ENCODE data around the gene UTP25.

The UTP25 gene

DNA sequence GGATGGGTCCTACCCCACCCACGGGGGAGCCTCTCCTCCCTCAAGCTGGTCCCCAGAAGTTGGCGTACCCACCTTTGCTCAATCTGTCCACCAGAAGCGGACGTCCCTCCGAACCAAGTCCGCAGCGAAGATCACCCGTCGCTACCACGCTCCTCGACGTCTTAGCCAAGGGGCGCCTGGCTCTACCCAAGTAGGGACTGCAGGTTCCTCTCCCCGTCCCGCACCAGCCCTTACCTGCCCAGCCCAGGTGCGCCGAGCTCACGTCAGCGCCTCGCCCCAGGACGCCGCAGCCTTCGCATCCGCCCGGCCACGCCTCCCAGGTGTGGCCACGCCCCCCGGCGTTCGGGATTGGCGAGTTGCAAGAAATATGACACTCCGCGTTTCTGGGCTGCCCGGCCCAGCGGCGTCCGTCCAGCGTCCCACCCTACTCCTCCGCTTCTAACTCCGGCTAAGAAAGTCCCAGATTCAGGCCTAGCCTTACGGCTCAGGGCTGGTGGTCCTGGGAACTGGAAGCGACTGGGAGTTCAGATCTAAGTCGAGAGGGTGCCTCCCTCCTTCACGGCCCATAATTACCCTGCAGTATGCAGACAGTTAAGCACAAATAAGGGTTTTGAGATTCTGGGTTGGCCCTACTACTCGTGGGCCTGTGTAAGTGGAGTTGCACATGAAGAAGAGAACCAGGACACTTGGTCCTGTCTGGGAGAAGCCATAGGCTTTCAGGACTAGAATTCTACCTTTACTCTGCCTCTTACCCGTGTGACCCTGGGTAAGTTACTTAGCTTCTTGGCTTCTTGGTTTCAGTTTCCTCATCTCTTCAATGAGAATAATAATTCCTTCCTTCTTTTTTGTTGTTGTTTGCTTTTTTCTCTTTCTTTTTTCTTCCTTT is 21.7 kb upstream of the UTP25 start, which contains the start of gene IRF6:
Gene IRF6 (minus strand): TSS at position 268 of the 886 bp plus-strand sequence. CDS start 4,729 bp downstream, outside the sequence.
- DNase-seq (ENCODE audit: low read depth in 2 of 2), result peak in 1 of 2 donors; percentile 54

DNA sequence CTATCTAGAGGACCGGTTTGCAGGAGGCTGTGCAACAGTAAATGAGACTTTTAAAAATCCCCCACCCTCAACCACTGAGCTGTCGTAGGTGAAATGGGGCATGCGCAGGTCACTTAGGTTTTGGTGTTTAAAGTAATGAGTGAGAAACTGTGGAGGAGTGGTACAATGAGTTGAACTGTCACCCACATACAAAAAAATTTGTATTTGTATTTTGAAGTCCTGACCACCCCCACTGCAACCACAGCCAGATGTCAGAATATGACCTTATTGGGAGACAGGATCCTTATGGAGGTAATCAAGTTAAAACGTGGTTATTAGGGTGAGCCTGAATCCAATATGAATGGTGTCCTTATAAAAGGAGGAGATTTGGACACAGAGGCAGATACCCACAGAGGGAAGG is 20.3 kb upstream of the UTP25 start:
- DNase-seq (ENCODE audit: low read depth in 2 of 2), result no peak

DNA sequence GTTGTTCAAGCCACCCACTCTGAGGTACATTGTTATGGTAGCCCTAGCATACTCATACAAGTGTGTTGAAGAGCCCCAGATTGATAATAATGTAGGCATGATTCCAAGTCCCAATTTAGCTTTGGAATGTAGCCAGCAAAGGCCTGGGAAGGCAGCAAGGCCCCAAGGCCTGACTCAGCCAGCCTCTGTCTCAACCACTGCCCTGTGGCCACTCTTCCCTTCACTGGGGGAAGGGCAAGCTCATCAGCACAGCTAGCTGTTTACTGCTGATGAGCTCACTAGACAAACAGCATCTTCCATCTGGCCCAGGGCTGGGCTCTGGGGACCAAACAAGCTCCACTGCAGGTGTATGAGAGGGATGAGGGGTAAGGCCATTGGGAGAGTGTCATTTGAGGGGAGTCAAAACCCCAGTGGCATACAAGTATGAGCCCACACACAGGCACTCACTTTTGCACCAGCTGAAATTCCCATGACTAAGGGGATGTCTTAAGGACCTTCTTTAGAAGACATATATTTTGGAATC is 19.7 kb upstream of the UTP25 start:
- DNase-seq (ENCODE audit: low read depth in 2 of 2), result no peak

DNA sequence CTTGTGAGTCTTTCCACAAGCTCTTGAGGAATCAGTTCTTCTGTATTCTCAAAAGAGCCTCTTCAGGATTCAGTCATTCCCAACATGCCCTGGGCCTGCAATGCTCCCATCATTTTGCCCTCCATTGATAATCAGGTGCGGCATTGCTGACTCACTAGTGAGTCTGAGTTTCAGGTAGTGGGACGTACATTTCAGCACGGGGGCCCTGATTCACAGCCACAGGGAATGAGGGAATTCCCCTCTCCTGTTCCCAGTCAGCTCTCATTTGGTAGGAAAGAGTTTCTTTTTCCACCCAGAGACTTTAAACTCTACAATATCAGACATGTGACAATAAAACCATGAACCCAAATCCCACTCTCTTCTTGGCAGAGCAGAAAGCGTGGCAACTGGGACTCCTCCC is 18.2 kb upstream of the UTP25 start:
- no peak for DNase-seq (ENCODE audit: low read depth in 2 of 2)

DNA sequence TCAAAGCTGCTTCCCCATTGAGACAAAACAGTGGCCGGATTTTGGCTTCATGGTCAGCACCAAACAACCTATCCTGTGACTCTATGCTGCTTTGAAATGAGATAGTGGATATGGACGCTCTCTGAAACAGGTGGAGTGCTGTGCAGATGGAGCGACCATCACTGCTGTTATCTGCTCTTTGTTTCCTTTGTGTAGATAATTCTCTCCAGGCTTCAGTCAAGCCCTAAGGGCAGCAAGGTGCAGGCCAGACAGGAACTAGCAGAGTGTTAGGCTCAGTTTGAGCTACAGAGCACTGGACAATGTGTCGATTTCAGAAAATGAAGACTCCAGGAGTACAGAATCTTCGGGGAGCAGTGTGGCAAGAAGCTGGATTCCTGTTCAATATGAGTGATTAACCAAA is 17.0 kb upstream of the UTP25 start:
- DNase-seq (ENCODE audit: low read depth in 2 of 2), result no peak

DNA sequence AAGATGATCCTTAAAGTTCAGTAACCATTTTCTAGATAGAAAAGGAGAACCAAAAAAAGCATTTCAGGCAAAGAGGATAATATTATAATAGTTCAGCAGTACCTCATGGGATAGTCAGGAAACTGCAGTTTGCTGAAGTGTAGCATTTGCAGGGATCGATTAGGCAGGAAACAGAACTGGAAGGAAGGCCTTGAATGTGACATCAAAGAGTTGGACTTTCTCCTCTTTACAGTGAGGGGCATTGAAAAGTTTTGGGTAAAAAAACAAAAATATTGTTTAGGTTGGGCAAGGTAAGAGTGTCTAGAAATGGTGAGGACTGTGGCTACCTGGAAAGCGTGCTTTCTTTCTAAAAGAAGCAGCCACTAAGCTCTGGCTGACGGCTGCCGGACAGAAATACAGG is 13.9 kb upstream of the UTP25 start:
- DNase-seq (ENCODE audit: low read depth in 2 of 2), result no peak

DNA sequence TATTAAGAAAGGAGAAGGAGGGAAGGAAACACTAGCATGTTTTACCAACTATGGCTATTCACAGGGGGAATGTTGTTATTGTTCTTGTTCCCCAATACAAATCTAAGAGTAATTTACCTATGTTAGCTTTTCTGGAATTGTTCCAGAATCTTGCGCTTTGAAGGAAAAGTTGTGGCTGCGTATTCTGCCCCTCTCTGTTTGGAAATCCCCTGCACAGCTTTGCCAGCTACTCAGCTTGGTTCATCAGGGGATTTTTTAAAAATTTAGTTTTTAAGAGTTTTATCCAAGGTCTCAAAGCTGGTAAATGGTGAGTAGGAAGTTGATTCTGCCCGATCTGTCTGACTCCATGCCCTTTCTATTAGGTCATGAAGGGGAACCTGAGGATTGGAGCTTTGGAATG is 12.3 kb upstream of the UTP25 start:
- DNase-seq (ENCODE audit: low read depth in 2 of 2), result no peak

DNA sequence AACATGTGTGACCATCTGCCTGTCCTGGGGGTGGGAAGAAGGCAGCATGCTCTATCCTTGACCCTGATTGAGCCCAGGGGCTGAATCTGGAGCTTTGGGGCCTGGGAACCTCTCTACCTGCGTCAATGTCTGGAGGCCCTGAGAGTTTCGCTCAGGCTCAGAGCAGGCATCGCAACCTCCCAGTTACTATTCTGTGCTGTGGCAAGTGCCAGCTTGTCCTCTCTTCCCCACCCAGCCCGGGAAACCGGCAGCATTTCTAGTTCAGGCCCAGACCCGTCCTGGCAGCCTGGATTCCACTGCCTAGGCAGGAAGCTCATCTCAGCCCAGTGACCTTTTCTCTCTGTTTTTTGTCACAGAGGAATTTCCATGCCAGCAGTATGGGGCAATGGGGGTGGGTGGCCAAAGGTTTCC is 11.8 kb upstream of the UTP25 start:
- DNase-seq (ENCODE audit: low read depth in 2 of 2), result no peak

DNA sequence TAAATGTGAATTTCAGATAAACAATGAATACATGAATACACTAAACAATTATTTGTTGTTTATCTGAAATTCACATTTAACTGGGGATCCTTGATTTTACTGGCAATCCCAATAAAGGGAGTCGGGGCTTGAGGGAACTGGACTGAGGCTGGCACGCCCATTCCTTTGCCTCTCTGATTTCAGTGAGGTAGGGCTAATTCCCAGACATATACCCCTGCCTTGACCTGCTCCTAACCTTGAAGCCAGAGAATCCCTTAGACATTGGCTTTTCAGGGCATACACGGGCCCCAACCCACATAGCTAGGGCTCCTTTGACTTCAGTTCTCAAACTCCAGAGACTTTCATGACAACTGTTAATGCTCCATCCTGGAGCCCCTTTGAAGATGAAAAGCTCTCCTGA is 10.8 kb upstream of the UTP25 start:
- DNase-seq (ENCODE audit: low read depth in 2 of 2), result no peak

DNA sequence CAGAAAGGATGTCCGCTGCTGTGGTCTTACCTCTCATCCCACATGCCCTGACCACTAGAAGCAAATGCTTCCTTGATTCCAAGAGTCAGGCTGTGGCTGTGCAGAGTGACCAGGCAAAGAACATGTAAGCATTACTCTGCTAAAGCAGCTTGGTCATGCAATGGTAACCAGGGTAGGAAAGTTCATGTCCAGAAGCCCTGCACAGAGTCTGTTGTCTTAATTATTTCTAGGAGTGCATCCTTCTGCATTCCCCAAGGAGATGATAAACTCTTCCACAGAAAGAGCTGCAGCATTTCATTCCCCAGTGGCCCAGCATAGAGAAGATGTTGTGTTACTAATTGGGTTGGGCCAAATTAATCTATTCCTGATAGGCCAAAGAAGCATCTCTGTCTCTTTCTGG is 10.1 kb upstream of the UTP25 start:
- no peak for DNase-seq (ENCODE audit: low read depth in 2 of 2)

DNA sequence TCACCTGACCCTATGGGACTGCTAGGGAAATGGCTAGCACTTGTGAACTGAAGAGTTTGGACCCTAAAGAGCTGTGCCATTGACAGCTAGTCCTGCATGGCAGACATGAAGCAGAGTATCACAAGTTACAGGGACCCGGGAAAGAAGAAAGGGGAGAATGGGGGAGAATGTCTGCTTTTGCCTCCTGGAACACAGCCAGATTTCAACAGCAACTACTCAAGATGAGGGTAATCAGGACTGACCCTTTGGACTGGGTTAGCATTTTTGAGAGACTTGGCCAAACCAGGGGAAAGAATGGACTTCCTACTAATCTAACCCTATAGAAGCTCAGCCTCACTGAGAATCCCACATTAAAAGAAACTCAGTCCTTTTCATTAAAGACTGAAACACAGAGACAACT is 8.7 kb upstream of the UTP25 start:
- no peak for DNase-seq (ENCODE audit: low read depth in 2 of 2)

DNA sequence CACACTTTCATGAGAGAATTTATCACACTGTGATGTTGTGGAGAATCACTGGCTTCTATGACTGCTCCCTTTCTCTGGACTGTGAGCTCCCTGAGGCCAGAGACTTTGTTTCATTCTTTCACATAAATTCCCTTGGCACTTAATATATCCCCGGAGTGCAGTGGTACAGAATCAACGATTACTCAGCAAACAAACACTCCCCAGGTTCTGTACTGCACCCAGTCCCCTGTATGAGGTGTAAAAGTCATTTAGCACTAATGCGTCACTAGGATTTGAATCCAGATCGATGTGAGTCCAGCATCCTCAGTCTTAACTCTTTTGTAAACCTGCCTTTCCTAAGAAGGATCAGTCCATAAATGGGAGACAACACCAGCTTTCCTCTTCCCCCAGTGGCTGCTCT is 6.8 kb upstream of the UTP25 start:
- DNase-seq (ENCODE audit: low read depth in 2 of 2), result no peak

DNA sequence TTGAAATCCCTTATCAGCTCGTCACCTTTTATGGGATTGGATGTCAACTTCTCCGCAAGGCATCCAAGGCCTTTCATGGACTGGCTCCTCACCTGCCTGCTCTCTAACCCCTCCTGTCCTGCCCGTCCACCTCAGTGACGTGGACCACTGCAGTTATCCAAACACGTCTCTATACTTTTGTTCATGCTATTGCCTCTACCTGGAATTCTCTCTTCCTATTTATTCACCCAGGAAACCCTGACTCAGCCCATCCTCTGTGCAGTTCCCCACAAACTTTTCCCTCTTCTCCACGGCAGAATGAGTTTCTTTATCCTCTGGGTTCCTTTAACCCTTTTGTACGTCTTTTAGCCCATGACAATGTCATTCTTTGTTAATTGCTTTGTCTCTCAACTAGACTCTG is 5.1 kb upstream of the UTP25 start:
- no peak for DNase-seq (ENCODE audit: low read depth in 2 of 2)

DNA sequence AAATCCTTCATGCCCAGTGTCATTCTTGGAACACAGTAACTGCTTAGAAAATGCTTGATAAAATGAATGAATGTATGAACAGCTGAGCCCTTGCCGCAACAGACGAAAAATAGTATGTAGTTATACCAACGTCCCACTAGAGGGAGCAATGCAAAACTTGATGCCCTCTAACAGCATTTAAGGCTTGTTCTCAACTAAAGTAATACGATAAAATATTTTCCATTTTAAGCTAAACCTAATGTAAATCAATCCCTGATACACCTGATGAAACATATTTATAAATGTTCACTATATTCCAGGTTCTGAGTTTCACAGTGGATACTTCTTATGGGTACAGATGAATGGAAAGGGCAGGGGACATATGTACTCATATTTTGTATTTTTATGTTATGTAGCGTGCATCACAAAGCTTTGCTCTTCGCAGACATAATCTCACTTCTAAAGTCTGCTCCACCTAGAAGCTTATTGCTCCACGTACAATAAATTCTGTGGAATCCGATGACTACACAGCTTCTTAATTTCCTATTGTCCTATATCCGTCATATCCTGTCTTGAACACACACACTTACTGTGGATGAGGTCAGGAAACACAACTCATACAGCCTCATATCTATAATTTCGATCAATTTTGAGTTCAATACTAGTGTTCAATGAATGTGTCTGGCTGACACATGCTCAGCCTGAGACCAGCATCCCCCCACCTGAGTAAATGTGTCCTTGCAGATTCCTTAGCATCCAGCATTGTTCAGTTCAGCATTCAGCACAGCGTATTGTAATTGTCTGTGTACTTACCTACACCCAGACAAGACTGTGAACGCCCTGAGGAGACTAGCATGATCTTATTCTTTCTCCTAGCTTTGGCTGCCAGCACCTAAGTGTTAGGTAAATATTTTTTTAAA is 4.4 kb upstream of the UTP25 start:
- DNase-seq (ENCODE audit: low read depth in 2 of 2), result no peak

DNA sequence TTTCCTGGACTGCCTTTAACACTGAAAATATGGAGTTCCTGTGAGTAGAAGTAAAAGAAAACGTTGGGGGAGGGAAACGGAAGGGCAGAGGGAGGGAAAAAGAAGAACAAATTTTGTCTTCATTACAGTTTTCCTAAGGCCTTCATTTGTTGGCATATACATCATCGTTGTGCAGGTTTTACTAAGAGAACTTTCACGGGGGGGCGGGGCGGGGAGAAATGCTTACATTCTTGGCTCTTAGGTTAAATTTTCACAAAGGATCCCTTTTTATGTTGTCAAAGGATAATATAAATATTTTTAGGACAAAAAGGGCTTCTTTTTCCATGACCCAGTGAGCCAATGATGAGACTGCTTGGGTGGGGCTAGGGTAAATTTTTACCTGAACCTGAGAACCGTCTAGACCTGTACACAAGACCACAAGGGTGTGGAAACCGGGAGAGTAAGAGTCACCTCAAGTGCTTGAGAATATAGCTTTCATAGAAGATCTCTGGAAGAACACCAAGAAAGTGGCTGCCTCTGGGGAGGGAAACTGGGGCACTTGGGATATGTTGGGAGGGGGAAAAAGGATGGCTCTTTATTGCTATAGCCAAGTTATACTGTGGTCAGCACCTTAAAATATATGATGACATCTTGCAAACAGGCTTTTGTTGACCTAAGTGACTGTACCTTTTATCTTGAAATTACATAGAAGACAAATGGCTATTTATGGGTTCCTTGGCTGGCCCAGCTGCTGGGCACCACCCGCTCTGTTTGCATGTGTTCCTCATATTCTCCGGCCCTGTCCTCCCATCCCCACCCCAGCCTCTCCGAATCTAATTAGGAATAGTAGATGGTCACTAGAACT is 2.0 kb upstream of the UTP25 start:
- no peak for DNase-seq (ENCODE audit: low read depth in 2 of 2)

DNA sequence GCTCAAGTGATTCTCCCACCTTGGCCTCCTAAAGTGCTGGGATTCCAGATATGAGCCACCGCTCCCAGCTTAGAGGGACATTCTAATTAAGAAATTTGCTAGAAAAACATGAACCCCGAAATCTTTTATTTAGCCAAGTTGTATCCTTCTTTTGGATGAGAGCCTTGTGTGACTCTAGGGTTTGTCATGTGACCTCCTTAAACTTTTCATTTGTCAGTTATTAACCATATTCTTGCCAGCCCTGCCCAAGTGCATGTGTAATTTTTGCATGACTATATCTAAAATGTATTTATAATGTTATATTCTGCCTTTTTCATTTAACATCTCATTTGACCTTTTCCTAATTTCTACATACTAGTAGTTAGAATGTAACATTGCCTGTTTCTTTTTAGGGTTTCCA is 1.9 kb downstream of the UTP25 start:
- no peak for DNase-seq (ENCODE audit: low read depth in 2 of 2)

DNA sequence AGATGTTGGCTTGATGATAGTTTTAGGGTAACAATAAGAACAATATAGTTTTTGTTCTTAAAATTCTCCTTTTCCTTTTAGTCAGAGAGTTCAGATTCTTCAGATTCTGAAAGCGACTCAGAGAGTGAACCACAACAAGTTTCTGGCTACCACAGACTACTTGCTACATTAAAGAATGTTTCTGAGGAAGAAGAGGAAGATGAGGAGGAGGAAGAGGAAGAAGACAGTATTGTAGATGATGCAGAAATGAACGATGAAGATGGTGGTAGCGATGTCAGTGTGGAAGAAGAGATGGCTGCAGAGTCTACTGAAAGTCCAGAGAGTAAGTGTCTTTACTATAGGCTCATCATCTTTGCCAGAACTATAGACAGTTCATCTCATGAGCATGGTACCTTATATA is 3.0 kb downstream of the UTP25 start:
- DNase-seq (ENCODE audit: low read depth in 2 of 2), result no peak

DNA sequence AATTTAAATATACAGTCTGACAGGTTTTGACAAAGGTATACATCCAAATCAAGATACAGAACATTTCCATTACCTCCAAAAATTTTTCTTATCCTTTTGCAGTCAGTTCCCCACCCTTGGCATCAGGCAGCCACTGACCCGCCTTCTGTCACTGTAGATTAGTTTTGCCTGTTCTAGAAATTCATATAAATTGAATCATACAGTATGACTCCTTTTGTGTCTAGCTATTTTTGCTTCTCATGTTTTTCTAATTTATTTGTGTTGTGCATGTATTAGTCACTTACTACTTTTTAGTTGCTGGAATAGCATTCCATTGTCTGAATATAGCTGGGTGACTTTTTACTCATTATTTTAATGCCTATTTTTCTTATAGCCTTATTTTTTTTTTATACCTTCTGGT is 3.8 kb downstream of the UTP25 start:
- DNase-seq (ENCODE audit: low read depth in 2 of 2), result no peak

DNA sequence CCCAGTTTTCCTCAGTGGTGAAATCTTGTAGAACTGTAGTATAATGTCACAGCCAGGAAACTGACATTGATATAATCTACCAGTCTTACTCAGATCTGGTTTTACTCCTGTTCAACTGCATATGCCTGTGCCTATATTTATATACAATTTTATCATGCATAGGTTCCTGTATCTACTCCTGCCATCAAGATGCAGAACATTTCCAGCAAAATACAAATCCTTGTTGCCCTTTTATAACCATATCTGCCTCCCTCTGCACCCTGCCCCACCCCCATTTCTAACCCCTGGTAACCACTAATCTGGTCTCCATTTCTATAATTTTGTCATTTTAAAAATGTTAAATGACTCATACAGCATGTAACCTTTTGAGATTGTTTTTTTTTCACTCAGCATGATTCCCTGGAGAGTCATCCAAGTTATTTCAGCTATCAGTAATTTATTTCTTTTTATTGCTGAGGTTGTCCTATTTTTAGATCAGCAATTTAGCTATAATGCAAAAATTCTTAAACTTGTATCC is 8.1 kb downstream of the UTP25 start:
- DNase-seq (ENCODE audit: low read depth in 2 of 2), result peak; percentile 15 to 20

DNA sequence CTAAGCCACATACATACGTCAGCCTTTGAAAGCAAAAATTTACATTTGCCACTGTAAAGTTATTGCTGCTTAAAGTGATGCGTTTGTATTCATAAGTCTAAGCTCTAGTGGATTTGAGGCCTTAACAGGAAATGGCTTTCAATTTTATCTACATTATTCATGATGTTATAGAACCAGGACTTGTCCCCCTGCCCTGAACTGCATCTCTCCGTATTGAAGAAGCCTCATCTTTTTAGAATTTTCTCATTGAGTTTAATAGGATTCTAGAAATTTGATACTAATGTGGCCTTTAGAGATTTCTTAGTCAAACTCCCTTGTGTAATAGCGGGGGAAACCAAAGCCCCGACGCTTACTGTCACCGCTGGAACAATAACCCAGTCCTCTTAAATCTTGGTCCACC is 9.9 kb downstream of the UTP25 start:
- DNase-seq (ENCODE audit: low read depth in 2 of 2), result no peak

DNA sequence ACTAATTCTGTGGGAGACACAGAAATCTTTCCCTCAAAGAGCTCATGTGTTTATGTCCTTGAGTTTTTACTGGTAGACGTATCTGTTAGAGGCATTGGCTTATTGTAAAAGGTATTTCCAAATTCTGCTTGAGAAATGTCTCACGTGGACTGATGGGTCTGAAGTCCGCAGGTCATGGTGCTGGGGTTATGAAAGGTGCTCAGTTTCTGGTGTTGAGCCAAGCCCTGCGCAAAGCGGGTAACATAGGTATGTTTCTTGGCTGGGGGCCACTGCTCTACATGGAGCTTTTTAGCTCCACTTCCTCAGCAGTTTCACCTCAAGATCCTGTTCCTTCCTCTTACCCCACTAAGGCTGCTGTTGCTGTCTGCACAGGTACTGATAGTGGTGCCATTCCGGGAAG is 10.8 kb downstream of the UTP25 start:
- no peak for DNase-seq (ENCODE audit: low read depth in 2 of 2)

Data from stimulated activated CD4-positive, alpha-beta T cell treated with anti-CD3 and anti-CD28 coated beads, Interleukin-15, amount 100 ng/mL, for 48 hours (primary cell).